SK-MEL-5 (cell line): ENCODE results near the gene CAMK2D. TPM values are rescaled to one million over a fixed set of nuclear protein-coding genes. Genes with fewer than 3 reads are reported as not detected.

Experiments
- small RNA-seq, 2 experiments: library from RNA; depleted of rRNA; stranded (forward); fragments of <200 nt; gene quantifications; one replicate each; pipeline ENCODE3, GENCODE V24; 2014
- total RNA-seq: library from RNA; depleted of rRNA; stranded (reverse); fragments of >200 nt; shearing (Covaris generic); gene quantifications from 2 replicates; pipeline ENCODE4 v1.2.3, GENCODE V29; 2014; rRNA removed

The CAMK2D gene
- total RNA-seq, 1 experiment from 2014 or later, result 19.3 TPM

Small RNA genes within 50 kb of the gene (small RNA-seq; reads per million reads assigned to genes)
- 0 reads per million in 2 experiments for gene RN7SL184P
- gene RNU1-138P, result 0 reads per million in 2 experiments

Other genes starting within 250 kb of the CAMK2D start
- 2.9 and 3.0 TPM in 2 replicates for gene ARSJ, start 217.9 kb upstream of the CAMK2D start, total RNA-seq